Measurements from ENCODE around the gene PTPN22.

PTPN22 gene

GRCh38 chr1:113871597-113872113 lies at the start of gene PTPN22:
PTPN22 (minus strand) TSS chr1:113871712.
- DNase-seq (ENCODE audit: low spot score) = peak; percentile 67

- no peak for DNase-seq (ENCODE audit: low spot score)
Observed at GRCh38 chr1:113918243-113918642, 46.7 kb upstream of the PTPN22 start.

DNA sequence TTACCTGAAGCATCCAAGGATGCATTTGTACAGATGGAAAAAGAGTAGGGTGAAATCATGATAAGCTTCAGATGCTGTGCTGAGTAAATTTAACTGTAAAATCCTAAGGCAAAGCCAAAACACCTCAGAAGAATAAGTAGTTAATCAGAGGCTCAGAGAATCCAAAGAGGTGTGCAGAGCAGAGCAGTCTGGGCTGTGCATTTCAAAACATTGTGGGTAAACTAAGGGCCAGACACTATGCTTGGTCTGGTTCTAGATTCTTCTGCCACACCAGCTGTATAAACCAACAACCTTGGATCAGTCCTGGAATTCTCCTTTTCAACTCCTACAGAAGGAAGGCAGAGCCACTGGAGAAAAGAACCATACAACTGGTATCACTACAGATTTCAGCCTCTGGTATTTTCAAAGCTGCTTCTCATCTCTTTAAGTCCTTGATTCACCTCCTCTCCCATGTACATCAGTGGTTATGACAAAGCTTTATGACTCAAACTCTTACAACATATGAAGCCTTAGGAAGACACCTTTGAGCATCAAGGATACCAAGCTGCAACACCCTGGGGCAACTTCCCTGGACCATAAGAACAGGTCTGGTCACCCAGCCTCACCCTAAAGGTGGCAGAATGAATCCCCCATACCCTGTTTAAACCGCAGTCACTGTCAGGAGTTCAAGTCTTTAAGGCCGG lies 46.0 kb upstream of the PTPN22 start:
- DNase-seq (ENCODE audit: low spot score) = peak; percentile 2

GRCh38 chr1:113916974-113917373 lies 45.5 kb upstream of the PTPN22 start:
- DNase-seq (ENCODE audit: low spot score) = no peak

DNA sequence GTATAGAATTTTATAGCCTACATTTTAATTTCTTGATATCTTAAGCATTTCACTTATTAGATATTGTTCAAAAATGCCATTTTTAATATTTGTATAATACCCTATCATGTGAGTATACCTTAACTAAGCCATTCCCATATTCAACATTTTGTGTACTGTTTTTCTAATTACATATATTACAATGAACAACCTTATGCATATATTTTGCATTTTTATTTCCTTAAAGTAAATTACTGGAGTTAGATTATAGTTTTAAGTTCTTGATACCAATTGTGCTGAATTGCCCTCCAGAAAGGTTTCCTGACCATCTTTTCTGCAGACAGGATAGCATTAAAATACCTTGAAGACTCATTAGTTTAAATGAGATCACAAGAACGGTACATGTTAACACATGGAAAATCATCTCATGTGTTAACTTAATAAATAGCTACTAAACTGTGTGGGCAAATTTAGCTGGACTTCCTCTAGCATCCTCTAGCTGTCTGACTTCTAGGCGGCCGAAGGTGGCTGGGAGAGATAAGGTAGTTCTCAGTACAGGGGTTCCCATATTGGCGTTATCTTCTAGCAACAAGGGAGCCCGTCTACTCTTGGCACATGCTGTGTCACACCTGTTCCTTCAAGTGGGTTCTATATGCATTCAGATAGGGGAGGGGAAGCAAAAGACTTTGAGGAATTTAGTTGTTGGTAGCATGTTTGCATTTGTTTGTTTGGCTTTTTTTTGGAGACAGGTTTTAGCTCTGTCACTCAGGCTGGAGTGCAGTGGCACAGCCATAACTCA lies 42.6 kb upstream of the PTPN22 start:
- no peak for DNase-seq (ENCODE audit: low spot score)

- DNase-seq (ENCODE audit: low spot score) = no peak
Observed at GRCh38 chr1:113913312-113913668, 41.8 kb upstream of the PTPN22 start.

- DNase-seq (ENCODE audit: low spot score) = no peak
Observed at GRCh38 chr1:113912594-113913311, 41.2 kb upstream of the PTPN22 start.

- peak; percentile 44 for DNase-seq (ENCODE audit: low spot score)
Observed at GRCh38 chr1:113905435-113905861, 33.9 kb upstream of the PTPN22 start.

DNA sequence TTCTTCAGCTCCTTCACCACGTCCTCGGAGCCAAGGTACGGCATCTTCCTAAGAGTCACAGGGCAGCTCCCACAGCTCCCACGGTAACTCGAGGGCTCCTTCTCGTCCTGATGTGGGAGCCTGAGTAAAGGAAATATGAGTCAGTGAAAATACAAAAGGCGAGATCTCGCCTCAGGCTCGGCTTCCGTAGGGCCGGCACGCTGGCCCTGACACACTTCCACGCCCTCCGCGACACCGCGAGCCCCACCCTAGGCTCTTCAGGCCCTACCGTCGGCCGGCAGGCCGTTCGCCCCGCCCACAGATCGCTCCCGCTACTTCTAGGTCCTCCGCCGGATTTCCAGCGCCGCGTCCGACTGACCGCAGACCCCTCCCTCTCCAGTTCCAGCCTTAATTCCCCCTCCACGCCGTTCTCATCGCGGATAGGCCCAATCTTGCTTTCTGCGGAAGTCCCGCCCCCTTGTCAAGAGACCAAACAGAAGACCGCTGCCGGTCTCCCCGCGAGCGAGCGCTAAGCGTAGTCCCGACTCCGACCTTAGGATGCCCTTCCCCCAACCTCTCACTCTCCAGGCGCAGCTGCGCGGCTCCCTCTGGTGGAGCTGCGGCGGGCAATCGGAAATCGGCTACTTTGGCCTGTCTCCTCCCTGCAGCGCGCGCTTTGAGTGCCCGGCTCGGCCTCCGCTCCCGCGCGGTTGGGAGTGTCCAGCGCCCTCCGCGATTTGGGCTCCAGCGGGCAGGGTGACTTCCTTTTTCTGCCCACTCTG lies 33.3 kb upstream of the PTPN22 start, which contains the start of the genes AP4B1 and DCLRE1B:
AP4B1 (minus strand) TSS at position 126 of the 761 bp plus-strand sequence; CDS start at position 44, 82 bp downstream.
DCLRE1B (plus strand) TSS at position 653 of the 761 bp plus-strand sequence. CDS start 261 bp downstream, outside the sequence.
- peak; percentile 99 for DNase-seq (ENCODE audit: low spot score)

DNA sequence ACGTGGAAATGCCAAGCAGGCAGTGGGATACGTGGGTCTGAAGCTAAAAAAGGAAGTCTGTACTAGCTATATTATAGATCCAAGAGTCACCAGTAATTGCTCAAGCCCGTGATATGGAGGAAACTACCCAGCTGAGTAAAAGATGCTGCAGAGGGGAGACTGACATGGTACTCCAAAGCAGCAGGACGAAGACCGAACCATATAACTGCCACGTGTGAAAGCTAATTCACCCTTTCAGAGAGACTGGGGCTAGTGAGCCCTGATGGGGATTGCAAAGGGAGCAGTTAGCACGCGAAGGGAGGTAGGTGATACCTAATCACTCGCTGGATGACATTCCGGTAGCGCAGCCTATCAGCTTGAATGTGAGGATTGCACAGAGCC lies 32.8 kb upstream of the PTPN22 start:
- peak; percentile 65 for DNase-seq (ENCODE audit: low spot score)

DNA sequence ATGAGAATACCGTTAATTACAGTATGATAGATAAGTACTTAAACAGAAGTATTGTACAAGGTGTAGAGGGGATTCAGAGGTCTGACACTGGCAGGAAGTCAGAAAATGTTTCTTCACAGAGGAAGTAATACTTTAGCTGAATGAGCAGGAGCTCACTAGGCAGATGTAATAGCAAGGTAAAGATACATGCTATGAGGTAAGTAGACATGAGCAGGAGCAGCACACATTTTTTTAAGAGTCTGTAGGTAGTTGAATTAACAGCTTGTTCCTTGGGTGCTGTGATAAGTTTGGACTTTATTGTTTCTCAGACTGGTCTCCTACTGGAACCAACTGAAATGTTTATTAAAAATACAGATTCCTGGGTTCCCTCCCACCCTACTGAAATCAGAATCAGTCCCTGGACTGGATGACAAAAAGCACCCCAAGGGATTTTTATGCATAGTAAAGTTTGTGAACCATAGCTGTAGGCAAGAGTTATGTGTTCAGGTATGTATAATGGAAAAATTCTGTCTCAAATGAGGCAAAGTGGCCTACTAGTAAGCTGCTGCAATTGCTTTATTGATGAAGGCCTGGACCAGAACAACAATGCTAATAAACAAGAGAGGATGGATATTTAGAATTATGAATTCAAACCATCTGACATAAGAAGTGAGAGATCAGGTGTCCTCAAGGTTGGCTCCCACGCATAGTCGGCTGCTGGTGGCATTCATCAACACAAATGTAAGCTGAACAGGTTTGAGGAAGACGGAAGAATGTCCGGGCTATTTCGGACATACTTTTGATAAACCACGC lies 32.2 kb upstream of the PTPN22 start:
- no peak for DNase-seq (ENCODE audit: low spot score)

DNA sequence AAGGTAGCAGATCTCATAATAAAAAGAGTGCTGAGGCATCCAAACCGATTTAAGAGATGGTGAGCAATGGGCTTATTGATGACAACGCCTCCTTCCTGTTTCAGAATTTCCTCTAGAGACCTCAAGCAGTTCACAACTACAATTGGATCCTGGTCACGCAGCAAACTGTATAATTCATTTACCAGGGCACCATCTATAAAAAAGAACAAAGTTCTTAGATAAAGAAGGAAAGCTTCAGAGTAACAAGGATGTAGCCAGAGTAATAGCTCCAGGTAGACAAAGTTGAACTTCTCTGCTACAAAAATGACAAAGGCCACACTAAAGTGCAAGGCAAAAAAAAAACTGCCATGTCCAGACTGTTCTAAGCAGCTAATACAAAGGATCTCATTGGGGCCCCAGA lies 29.7 kb upstream of the PTPN22 start:
- DNase-seq (ENCODE audit: low spot score) = no peak

DNA sequence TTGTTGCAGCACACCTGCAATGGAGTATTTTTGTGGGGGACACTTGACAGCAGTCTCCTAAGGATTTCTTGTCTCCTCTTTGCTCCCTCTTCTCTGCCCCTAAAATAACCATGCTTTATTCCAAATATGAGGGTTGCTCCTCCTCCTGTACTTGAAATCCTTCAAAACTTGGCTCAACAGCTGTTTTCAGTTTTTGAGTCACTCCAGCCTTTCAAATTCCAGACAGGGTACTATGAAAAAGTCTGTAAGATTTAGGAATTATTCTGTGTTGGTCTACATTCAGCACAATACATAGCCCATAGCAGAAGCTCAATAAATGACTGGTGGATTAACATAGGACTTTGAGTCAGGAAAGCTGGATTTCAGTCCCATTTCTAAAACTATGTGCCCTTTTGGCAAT lies 27.6 kb upstream of the PTPN22 start:
- DNase-seq (ENCODE audit: low spot score) = no peak

GRCh38 chr1:113898241-113898814 lies 26.8 kb upstream of the PTPN22 start:
- DNase-seq (ENCODE audit: low spot score) = no peak

GRCh38 chr1:113895961-113896360 lies 24.4 kb upstream of the PTPN22 start:
- DNase-seq (ENCODE audit: low spot score) = no peak

- no peak for DNase-seq (ENCODE audit: low spot score)
Observed at GRCh38 chr1:113895098-113895497, 23.6 kb upstream of the PTPN22 start.

DNA sequence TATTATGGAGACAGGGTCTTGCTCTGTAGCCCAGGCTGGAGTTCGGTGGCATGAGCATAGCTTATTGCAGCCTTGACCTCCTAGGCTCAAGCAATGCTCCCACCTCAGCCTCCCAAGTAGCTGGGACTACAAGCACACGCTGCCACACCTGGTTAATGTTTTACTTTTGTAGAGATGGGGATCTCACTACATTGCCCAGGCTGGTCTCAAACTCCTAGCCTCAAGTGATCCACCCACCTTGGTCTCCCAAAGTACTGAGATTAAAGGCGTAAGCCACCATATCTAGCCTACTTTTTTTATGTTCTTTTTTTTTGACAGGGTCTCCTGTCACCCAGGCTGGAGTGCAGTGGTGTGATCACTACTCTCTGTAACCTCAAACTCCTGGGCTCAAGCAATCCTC lies 21.8 kb upstream of the PTPN22 start:
- DNase-seq (ENCODE audit: low spot score) = no peak

GRCh38 chr1:113891631-113892220 lies 20.2 kb upstream of the PTPN22 start:
- DNase-seq (ENCODE audit: low spot score) = no peak

GRCh38 chr1:113890816-113891215 lies 19.3 kb upstream of the PTPN22 start:
- no peak for DNase-seq (ENCODE audit: low spot score)
